Measurements from ENCODE around the gene AKAP13.
A peak's percentile ranks its signal among the peaks of the same experiment; 100 is the strongest.
"Not testable (repeated sequence)": the region's sequence is repeated elsewhere in the genome, so short reads cannot be mapped to it uniquely, and the experiment has no call there.

The AKAP13 gene

DNA sequence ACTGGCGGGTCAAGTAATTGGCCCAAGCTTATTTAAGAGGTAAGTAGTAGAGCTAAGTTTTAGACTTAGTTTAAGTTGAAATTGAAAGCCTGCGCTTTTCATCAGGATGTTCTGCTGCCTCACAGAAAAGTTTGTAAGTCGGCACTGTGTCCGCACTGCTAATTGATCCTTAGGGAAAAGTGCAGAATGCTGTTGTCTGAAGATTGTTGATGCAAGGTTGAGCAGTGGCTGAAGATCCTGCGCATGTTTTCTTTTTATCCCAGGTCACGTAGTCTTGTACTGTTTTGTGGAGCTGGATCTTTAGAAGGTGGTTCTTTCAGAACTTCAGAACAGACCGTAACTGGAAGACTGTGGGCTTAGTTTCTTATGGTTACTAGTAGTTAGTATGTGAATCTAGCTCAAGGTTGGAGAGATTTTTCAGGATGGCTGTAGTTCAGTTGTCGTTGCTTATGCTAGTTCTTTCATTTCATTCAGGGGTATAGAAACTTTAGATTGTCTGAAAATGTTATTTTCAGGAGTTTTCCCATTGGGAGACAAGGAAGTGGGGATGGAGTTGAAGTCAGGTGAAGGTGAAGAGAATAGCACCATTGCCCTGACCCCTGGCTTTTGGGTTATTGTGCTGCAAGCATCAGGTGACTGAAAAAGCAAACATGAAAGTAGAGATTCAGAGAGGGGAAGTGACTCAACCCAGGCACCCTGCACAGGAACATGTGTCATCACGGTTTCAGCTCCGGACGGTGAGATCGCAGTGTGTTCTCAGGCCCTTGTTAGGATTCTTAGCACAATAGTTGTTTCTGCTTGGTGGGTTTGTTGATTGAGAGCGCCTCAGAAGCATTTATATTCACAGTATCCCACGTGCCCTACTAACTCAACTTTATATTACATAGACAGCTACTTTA is 32.8 kb downstream of the AKAP13 start:
- DNase-seq, result peak; percentile 84

DNA sequence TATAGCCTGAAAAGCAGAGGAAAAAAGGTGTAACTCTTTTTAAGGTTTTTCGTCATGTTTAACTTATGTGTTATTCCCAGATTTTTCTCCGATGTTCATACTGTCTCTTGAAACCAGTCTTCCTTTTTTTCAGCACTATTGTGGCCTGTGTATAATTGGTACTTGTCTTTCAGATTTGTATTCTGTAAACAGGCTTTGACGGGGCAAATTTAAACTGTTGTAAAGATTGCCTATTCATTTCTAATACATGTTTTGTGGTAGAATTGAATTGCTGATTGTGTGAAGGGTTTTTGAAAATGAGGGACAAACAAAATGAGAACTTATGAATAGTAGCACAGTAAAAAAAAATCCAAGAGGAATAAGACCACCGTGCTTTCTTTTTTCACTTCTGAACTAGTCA is 33.6 kb downstream of the AKAP13 start:
- no peak for DNase-seq

DNA sequence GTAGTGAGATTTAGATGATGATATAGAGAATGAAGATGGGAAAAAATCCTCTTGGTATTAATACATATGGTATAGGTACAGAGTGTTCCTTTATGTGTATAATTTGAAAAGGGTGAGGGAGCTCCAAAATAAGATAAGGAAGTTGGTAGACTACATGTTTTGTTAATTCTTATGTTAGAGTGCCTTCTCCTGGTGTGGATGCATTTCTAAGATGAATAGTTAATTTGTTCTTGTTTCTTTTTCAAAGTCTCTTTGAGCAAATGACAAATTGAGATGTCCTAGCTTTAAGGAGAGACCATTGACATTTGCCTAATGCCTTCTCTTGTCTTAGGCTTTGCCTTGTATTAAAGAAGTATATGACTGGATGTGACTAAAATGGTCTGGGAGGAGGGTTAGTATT is 34.1 kb downstream of the AKAP13 start:
- DNase-seq, result peak; percentile 37

DNA sequence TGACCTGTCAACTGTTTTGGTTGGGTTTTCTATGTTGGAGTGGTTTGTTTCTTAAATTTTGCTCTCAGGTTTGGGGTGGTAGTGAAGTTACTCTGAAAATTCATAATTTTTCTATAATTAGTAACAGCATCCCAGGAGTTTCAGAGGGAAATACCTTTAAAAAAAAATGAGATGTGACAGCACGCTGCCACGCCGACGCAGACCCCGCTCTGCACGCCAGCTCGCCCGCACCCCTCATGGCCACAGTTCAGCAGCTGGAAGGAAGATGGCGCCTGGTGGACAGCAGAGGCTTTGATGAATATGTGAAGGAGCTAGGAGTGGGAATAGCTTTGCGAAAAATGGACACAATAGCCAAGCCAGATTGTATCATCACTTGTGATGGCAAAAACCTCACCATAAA is 34.6 kb downstream of the AKAP13 start:
- DNase-seq, result no peak

DNA sequence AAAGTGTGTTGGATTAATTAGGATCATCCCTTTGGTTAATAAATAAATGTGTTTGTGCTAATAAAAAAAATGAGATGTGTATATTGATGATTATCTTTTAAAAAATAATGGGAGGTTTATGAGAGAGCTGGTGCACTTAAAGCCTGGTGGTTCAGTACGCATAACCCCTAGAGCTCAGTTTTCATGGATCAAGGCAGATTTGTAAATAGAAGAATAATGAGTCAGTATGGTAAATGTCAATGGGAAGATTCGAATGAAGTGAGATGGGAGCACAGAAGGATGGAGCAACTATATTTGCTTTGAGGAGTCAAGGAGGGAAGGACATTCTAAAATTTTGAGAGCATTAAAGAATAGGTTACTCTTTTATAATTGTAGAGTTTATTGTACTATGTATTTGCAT is 35.4 kb downstream of the AKAP13 start:
- no peak for DNase-seq

DNA sequence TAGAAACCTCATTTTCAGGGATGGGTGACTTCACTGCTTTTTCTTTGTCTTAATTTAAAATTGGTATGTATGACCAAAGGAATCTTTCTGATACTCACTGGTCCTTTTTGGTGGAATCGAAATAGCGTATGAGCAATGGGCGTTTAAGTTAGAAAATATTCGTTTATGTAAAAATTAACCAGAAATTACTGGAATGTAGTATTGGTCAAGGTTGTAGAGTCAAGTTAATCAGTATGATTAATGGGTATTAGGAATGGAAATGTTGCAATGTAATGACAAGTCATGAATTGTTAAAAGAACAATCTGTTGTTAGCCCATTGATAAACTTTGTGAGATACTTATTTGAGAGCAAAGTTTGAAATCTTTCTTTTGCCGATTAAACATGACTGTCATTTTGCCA is 36.9 kb downstream of the AKAP13 start:
- DNase-seq, result no peak

DNA sequence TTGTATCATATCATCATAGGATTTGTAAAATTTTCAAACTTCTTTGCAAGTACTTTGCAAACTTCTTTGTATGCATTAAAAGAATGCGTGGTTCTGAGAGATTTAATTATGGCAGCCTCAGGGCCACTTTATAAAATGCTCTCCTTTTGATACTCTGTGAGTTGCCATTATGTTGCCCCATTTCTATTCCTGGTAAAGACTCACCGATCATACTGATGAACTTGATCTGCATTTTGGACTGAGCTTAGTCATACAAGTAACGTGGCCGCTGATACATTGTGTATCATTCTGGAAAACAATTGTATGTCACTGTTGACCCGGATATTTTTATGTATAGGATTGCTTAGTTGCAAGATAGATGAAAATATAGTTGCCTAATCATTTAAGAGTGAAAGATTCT is 38.8 kb downstream of the AKAP13 start:
- DNase-seq, result no peak

DNA sequence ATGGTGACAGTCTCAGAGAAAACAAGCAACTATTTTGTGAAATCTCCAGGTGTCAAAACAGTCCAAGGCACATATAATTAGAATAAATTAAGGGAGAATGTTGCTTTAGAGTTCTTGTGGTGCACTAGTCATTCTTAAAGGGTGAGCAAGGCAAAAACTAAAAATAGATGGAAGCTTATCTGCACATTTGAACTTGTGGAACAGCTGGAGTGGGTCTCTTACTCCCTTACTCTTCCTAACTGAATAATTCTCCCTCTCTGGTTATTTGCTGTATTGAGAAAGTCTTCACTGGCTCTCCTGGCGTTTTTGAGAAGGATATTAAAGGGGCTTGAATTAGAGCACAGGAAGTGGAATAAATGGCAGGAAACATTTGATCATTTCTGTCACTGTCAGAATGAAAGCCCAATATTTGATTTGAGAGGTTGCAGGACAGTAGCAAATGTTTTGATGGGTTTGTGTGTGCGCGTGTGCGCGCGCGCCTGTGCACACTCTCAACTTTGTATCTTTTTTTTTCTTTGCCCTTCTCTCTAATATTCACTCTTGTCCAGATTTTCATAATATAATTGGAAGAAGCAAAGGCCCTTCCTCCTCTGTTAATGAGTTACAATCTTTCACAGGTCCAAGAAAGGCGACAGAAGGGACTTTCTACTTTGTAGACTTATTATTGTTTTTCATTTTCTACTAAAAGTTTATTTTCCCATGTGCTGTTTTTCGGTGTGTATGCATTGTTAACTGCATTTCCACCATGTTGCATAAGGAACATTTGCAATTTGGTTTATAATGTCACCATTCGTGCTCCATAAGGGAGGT is 40.9 kb downstream of the AKAP13 start:
- no peak for DNase-seq

DNA sequence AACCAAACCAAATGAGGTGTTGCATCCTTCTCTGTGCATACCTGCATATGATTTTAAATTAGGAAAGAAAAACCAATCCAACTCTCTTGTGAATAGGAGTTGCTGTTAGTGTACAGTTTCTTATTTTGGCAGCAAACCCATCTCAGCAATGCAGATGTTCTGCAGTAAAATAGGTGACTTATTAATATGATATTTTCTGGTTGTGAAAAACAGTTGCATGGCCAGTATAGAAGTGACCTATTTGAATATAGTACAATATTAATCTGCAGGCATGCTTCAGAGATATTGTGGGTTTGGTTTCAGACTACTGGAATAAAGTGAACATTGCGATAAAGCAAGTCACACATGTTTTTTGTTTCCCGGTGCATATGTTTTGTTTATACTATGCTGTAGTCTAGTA is 42.2 kb downstream of the AKAP13 start:
- no peak for DNase-seq

DNA sequence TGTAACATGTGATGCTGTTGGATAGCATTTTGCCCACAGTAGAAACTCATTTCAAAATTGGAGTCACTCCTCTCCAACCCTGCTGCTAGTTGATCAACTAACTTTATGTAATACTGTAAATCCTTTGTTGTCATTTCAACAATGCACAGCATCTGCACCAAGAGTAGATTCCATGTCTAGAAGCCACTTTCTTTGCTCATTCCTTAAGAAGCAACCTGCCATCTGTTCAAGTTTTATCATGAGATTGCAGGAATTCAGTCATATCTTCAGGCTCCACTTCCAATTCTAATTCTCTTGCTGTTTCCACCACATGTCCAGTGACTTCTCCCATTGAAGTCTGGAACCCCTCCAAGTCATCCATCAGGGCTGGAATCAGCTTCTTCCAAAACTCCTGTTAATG is 42.9 kb downstream of the AKAP13 start:
- no peak for DNase-seq

DNA sequence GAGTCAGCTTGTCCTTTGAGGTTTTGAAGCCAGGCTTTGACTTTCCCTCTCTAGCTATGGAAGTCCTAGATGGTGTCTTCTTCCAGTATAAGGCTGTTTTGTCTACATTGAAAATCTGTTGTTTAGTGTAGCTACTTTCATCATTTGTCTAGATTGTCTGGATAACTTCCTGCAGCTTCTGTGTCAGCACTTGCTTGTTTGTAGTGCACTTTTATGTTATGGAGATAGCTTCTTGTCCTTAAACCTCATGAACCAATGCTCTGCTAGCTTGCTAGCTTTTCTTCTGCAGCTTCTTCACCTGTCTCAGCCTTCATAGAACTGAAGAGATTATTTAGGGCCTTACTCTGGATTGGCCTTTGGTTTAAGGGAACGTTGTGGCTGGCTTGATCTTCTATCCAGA is 43.8 kb downstream of the AKAP13 start:
- DNase-seq, result peak; percentile 27

DNA sequence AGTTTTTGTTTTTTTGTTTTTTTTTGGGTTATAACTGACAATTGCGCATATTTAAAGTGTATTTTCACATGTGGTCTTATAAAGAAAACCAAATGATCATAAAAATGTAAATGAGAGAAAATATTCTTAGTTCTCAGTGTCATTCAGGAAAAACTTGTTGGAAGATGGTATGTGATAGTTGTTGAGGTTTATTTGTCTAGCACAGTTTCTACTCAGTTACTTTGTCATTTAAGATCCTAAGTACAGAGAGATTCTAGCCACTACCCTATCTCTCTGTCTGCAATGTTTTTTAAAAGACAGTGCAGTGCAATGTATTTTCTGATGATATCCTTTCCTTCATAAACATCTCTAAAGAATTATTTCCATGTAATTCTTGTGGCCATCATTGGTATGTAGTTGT is 46.1 kb downstream of the AKAP13 start:
- DNase-seq, result no peak

DNA sequence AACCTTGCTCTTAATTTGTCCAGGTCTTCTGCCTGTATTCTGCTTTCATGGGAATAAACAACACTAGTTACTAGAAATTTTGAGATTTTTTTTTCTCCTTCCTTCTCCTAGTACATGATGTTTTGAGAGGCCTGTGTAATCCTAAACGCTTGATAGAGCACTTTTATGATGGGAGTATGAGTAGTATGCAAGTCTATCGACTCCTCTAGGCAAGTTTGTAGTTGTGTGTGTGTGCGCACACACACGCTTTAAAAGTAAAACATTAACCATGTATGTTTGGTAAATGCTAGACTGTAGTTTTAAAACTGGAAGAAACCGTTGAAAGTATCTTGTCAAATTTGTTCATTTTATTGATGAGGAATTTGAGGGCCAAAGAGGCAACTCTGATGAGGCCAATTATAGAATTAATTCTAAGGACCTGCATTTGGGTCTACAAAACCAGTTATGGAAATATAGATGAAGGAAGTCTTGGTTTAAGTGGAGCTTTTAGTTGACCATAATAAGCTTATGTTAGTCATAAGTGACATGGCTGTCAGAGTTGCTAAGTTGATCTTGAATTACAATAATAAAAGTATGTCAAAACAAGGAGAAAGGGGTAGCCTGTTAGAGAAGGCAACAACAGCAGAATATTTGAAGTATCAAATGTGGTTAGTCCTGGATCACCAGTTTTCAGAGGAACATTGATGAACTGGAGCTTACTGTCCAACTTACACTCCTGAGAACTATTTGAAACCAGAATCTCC is 47.1 kb downstream of the AKAP13 start:
- DNase-seq, result no peak

DNA sequence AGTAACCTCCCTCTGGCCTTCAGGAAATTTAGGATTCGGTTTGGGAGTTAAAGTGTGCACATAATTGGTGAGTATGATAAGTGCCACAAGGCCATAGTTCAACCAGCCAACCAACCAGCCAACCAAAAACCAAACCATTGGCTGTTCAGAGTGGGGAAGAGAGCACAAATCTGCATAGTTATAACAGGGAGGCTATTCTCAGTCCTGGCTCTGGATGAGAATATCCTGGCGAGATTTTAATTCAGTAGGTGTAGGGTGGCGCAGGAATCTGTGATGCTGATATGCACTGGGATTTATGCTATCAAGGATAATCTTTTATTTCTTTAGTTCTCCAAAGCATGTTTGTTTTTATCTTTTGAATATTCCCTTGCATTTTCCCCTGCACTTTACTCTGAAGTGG is 49.1 kb downstream of the AKAP13 start:
- DNase-seq, result no peak

DNA sequence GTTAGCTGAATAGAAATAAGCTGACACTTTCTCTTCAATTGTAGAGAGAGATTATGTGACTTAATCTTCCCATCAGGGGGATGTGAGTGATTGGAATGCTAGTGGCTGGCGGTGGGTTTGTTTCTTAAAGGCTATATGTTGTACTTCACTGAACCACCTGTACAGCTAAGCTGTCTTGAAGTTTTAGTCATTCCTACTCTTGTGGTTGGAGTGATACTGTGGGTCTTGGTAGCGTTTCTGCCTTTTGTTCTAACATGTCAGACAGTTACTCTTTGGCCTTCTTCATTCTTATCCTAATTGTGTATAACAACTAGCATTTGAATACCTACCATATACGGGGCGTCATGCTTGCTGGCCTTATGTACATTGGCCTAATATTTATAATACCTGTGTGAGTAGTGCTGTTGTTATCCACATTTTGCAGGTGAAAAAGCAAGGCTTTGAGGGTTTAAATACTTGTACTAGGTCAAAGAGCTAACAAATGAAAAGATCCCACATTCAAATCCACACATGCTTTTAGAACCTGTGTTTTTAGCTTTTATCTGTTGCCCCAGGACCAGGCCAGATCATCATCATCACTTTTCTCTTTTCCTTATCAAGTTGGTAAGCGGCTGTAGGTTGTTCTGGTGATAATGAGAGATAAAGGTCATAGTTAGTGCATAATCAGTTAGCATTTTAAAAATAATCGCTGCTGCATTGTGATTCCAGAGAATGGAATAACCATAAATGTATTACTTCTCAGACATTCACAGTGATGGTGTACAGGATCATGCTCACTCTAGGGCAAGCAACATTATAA is 50.2 kb downstream of the AKAP13 start:
- DNase-seq, result no peak

DNA sequence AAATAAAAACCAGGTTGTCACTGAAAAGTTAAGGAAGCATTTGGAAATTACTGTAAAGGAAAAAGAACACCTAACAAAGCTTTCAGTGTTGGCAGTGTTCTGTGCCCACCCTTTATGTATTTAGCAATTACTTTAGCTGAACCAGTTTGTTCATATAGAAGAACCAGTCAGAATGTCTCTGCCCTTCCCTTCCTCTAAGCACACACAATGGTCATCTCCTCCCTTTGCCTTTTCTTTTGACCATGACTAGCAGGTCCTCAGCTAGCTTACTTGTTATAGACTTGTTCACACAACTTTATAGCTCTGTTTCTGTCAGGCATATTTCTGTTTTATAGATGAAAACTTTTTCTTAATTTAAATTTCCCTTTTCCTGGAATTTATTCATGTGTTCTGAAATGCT is 59.6 kb downstream of the AKAP13 start:
- DNase-seq, result no peak

DNA sequence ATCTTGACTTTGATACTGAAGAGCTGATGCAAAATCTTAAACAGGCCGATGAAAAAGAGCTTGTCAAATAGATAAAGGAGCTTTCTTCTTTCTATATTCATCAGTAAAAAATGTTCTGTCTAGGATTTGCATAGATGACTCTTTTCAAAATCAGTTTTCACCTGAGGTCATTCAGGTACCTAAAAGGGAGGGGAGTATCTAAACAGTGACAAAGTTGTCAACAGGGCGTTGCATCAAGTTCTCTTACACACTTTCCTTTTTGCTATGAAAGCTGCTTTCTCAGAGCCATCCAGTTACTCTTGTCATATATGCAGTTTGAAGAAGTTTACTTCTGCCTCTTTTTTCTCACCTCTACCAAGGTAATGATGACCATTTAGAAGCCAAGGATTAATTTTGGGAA is 60.0 kb downstream of the AKAP13 start:
- DNase-seq, result no peak

DNA sequence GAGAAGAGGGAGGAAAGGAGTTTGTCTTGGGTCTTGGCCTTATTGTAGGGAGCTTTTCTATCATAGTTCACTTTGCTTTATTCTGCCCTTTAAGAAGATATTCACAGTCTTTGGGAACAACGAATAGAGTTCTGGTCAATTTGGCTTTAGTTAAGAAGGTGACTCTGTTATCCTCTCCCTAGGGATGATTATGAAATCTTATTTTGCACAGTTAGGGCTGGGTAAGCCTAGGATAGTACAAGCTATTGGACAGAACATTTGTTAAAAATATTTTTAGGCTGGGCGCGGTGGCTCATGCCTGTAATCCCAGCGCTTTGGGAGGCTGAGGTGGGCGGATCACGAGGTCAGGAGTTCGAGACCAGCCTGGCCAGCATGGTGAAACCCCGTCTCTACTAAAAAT is 61.5 kb downstream of the AKAP13 start:
- not testable (repeated sequence) for DNase-seq

DNA sequence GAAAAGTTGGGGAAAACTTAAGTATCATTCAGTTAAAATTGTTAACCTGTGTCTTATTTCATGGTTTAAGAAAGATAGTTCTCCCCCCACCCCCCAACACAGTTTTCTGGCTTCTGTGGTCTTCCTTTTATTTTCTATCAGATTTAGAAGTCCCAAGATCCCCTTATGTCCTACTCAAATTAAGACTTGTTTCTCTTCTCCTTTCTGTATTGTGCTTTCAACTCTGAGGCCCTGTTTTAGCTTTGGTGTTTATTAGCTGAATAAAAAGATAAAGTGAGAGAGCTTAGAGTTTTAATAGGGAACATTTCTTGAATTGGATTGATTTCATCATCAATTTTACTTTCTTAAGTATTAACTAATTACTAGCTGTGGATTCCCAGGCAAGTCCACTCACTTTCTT is 62.6 kb downstream of the AKAP13 start:
- no peak for DNase-seq

DNA sequence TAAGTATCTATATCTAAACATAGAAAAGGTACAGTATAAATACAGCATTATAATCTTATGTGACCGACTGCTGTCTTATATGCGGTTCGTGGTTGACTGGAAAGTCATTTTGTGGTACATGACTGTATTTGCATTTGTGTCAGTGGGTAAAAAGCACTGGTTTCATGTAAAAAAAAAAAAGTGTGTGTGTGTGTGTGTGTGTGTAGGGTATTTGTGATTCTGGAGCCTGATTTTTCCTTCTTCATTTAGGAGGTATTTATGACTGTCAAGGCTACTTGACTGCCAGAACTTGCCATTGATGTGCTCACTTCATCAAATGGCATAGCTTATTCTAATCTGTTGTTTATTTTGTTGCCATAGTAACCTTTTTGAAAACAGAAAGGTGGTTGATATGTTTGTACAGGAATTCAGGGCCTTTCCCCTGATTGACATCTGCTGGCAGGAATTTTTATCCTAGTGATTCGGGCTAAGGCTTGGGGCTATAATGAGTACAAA is 63.2 kb downstream of the AKAP13 start:
- DNase-seq, result peak; percentile 70

DNA sequence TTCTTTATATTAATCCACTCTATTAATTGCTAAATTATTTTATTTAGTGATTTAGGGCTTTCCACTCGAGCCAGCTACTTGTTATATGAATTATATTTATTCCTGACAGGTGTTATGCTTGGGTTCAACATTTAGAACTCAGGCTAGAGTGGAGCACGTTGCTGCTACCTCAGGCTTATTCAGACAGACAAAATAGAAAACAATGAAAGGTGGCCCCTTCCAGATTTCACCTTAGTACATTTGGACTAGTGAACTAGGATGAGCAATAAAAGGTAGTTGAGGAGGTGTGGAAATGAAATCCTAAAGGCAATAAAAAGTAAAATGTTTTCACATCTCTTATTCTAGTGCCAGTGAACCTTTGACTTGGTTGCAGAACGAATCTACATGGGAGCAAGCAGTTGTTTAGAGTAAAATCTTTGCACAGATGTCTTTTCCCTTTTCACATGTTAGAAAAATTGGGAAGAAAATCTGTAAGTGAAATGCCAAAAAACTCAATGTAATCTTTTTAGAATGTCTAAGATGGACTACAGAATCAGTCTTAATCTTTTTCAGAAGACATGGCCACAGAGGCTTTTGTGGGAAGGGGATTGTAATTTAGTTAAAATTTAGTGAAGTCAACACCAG is 63.8 kb downstream of the AKAP13 start:
- DNase-seq, result no peak

DNA sequence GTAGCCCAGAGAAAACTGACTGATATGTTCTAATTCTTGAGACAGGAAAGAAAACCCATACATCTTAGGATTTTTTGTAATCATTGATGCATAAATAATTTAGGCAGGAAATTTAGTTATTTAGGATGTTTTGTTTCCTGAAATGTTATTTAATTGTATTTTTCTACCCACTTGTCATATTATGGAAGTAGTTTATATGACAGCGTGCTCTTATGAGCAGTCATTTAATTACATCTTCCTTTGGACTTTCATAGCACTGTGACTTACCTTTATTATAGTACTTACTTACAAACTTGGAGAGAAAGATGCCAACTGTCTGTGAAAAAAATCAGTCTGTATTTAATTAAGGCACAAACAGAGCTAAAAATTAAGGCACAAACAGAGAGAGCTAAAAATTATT is 65.0 kb downstream of the AKAP13 start:
- no peak for DNase-seq
